Hindlimb muscle (tissue), 1 donor: ENCODE results near the gene COMMD3. TPM values are rescaled to one million over a fixed set of nuclear protein-coding genes. Genes with fewer than 3 reads are reported as not detected.

Source experiments
- DNase-seq: peaks from one replicate; pipeline ENCODE4 v3.0.0-alpha.2; 2013
- polyA plus RNA-seq: library from polyadenylated mRNA; unstranded; fragments of 120-200 nt; gene quantifications from one replicate; pipeline ENCODE4 v1.2.1, GENCODE V29; 2013; ENCODE audit not compliant: insufficient read length

The COMMD3 gene
- polyA plus RNA-seq, 1 donor, result 63.6 TPM

- DNase-seq, result no peak
Measured at GRCh38 chr10:22367471-22367870, 51.3 kb downstream of the COMMD3 start.

GRCh38 chr10:22368402-22368801 lies 52.2 kb downstream of the COMMD3 start:
- no peak for DNase-seq

- DNase-seq, result no peak
Measured at GRCh38 chr10:22368981-22369380, 52.8 kb downstream of the COMMD3 start.

GRCh38 chr10:22369434-22370072 lies 53.4 kb downstream of the COMMD3 start:
- DNase-seq, result no peak

Other genes with a start within 250 kb of the COMMD3 start
- gene EBLN1, start 98.4 kb upstream of the COMMD3 start, polyA plus RNA-seq, result not detected
- gene BMI1, start 4.7 kb downstream of the COMMD3 start, polyA plus RNA-seq, result 47.9 TPM
- 6.5 TPM for gene SPAG6, start 29.1 kb downstream of the COMMD3 start, polyA plus RNA-seq